Measurements from ENCODE around the gene TPP1.

DNA sequence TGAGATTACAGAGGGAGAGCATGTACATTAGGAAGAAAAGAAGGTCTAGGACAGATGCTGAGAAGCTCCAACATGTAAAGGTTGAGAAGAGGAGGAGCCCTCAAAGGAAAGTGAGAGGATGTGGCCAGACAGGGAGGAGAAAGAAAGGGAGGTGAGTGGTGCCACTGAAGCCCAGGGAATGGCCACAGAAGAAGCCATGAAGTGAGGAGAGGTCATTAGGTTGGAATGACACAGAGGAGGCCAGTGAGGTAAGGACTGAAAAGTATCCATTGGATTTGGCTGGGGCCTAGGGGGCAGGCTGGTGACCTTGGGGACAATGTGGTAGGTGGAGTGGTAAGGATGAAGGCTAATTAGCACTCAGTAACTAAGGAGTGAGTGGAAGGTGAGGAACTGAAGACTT lies 39.4 kb upstream of the TPP1 start:
- TF ChIP-seq, protein P1, sequence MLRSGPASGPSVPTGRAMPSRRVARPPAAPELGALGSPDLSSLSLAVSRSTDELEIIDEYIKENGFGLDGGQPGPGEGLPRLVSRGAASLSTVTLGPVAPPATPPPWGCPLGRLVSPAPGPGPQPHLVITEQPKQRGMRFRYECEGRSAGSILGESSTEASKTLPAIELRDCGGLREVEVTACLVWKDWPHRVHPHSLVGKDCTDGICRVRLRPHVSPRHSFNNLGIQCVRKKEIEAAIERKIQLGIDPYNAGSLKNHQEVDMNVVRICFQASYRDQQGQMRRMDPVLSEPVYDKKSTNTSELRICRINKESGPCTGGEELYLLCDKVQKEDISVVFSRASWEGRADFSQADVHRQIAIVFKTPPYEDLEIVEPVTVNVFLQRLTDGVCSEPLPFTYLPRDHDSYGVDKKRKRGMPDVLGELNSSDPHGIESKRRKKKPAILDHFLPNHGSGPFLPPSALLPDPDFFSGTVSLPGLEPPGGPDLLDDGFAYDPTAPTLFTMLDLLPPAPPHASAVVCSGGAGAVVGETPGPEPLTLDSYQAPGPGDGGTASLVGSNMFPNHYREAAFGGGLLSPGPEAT (IDR thresholded peaks at IDR 0.05; ENCODE audit: low read depth), result no peak
- no peak for TF ChIP-seq PAX5 (IDR thresholded peaks at IDR 0.05; ENCODE audit: borderline replicate concordance, low read depth, low read length)
- no peak for TF ChIP-seq POLR2A (IDR thresholded peaks at IDR 0.05; ENCODE audit: low read depth, low read length)
- TF ChIP-seq ZNF274 (IDR thresholded peaks at IDR 0.05; ENCODE audit: insufficient read depth, insufficient read length), result no peak
- TF ChIP-seq, protein P2, sequence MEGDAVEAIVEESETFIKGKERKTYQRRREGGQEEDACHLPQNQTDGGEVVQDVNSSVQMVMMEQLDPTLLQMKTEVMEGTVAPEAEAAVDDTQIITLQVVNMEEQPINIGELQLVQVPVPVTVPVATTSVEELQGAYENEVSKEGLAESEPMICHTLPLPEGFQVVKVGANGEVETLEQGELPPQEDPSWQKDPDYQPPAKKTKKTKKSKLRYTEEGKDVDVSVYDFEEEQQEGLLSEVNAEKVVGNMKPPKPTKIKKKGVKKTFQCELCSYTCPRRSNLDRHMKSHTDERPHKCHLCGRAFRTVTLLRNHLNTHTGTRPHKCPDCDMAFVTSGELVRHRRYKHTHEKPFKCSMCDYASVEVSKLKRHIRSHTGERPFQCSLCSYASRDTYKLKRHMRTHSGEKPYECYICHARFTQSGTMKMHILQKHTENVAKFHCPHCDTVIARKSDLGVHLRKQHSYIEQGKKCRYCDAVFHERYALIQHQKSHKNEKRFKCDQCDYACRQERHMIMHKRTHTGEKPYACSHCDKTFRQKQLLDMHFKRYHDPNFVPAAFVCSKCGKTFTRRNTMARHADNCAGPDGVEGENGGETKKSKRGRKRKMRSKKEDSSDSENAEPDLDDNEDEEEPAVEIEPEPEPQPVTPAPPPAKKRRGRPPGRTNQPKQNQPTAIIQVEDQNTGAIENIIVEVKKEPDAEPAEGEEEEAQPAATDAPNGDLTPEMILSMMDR (IDR thresholded peaks at IDR 0.05 in 2 of 3, conservative IDR thresholded peaks at IDR 0.05 in 1 of 3; ENCODE audit: control insufficient read depth in 2 of 3, extremely low read depth in 1 of 3, insufficient read depth in 1 of 3, low read depth in 3 of 3, low read length in 3 of 3), result no peak
- no peak for TF ChIP-seq SIN3A (IDR thresholded peaks at IDR 0.05; ENCODE audit: low read depth, low read length)
- TF ChIP-seq CBX3 (IDR thresholded peaks at IDR 0.05; ENCODE audit: borderline replicate concordance, low read depth), result no peak
- TF ChIP-seq SRF (IDR thresholded peaks at IDR 0.05; ENCODE audit: low read depth in 2 of 2, low read length in 2 of 2), result no peak
- TF ChIP-seq, protein P3, sequence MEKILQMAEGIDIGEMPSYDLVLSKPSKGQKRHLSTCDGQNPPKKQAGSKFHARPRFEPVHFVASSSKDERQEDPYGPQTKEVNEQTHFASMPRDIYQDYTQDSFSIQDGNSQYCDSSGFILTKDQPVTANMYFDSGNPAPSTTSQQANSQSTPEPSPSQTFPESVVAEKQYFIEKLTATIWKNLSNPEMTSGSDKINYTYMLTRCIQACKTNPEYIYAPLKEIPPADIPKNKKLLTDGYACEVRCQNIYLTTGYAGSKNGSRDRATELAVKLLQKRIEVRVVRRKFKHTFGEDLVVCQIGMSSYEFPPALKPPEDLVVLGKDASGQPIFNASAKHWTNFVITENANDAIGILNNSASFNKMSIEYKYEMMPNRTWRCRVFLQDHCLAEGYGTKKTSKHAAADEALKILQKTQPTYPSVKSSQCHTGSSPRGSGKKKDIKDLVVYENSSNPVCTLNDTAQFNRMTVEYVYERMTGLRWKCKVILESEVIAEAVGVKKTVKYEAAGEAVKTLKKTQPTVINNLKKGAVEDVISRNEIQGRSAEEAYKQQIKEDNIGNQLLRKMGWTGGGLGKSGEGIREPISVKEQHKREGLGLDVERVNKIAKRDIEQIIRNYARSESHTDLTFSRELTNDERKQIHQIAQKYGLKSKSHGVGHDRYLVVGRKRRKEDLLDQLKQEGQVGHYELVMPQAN (conservative IDR thresholded peaks at IDR 0.05), result no peak
- TF ChIP-seq, protein P4, sequence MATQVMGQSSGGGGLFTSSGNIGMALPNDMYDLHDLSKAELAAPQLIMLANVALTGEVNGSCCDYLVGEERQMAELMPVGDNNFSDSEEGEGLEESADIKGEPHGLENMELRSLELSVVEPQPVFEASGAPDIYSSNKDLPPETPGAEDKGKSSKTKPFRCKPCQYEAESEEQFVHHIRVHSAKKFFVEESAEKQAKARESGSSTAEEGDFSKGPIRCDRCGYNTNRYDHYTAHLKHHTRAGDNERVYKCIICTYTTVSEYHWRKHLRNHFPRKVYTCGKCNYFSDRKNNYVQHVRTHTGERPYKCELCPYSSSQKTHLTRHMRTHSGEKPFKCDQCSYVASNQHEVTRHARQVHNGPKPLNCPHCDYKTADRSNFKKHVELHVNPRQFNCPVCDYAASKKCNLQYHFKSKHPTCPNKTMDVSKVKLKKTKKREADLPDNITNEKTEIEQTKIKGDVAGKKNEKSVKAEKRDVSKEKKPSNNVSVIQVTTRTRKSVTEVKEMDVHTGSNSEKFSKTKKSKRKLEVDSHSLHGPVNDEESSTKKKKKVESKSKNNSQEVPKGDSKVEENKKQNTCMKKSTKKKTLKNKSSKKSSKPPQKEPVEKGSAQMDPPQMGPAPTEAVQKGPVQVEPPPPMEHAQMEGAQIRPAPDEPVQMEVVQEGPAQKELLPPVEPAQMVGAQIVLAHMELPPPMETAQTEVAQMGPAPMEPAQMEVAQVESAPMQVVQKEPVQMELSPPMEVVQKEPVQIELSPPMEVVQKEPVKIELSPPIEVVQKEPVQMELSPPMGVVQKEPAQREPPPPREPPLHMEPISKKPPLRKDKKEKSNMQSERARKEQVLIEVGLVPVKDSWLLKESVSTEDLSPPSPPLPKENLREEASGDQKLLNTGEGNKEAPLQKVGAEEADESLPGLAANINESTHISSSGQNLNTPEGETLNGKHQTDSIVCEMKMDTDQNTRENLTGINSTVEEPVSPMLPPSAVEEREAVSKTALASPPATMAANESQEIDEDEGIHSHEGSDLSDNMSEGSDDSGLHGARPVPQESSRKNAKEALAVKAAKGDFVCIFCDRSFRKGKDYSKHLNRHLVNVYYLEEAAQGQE (IDR thresholded peaks at IDR 0.05; ENCODE audit: low read depth, low read length), result no peak

Measured in GM12878 (cell line).